ENCODE data around the gene TRAPPC10.

Gene TRAPPC10

GRCh38 chr21:43982489-43983078 lies 29.5 kb upstream of the TRAPPC10 start:
- no peak for DNase-seq

- DNase-seq, result no peak
These were observed 28.7 kb upstream of the TRAPPC10 start for GRCh38 chr21:43983390-43983789.

GRCh38 chr21:43983860-43984420 lies 28.2 kb upstream of the TRAPPC10 start:
- no peak for DNase-seq

- no peak for DNase-seq
These were observed 27.0 kb upstream of the TRAPPC10 start for GRCh38 chr21:43984905-43985689.

GRCh38 chr21:43985690-43986251 lies 26.3 kb upstream of the TRAPPC10 start:
- no peak for DNase-seq

- DNase-seq, result no peak
These were observed 25.3 kb upstream of the TRAPPC10 start for GRCh38 chr21:43986544-43987451.

- no peak for DNase-seq
These were observed 24.6 kb upstream of the TRAPPC10 start for GRCh38 chr21:43987509-43987908.

GRCh38 chr21:43988016-43988415 lies 24.1 kb upstream of the TRAPPC10 start:
- DNase-seq, result no peak

GRCh38 chr21:43988506-43989230 lies 23.4 kb upstream of the TRAPPC10 start:
- no peak for DNase-seq

GRCh38 chr21:43989401-43989800 lies 22.7 kb upstream of the TRAPPC10 start:
- DNase-seq, result no peak

GRCh38 chr21:43991447-43991991 lies 20.6 kb upstream of the TRAPPC10 start:
- no peak for DNase-seq

- DNase-seq, result no peak
These were observed 20.0 kb upstream of the TRAPPC10 start for GRCh38 chr21:43992121-43992520.

GRCh38 chr21:43993420-43993934 lies 18.6 kb upstream of the TRAPPC10 start:
- DNase-seq, result no peak

- no peak for DNase-seq
These were observed 18.0 kb upstream of the TRAPPC10 start for GRCh38 chr21:43994085-43994484.

GRCh38 chr21:43994646-43995045 lies 17.5 kb upstream of the TRAPPC10 start:
- no peak for DNase-seq

GRCh38 chr21:43995521-43996105 lies 16.5 kb upstream of the TRAPPC10 start:
- DNase-seq, result no peak

GRCh38 chr21:43997766-43998742 lies 14.1 kb upstream of the TRAPPC10 start:
- DNase-seq, result no peak

GRCh38 chr21:44000360-44000759 lies 11.7 kb upstream of the TRAPPC10 start:
- DNase-seq, result no peak

GRCh38 chr21:44002511-44002910 lies 9.6 kb upstream of the TRAPPC10 start:
- no peak for DNase-seq

All from stimulated activated CD8-positive, alpha-beta memory T cell treated with anti-CD3 and anti-CD28 coated beads, Interleukin-4, amount 100 ng/mL, for 48 hours (primary cell).